Measurements from ENCODE around the gene MKS1.

Gene MKS1

DNA sequence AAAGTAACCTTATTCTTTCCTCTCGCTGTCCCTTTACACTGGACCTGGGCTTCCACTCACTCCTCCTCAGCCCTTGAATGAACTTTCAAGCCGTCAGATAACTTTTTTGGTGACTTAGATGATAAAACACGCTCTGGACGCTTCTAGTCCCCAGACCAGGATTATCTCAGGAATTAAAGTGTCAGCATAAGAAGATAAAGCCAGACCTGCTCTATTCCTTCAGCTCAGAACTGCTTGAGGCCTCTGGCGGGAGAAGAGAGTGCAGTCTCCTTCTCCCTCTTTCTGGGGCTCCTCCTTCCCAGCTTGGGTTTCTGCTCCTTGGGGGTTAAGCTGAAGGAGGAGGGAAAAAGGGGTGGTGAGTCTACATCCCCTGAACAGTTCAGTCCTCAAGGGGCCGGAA lies 25.9 kb upstream of the MKS1 start:
- DNase-seq: no peak

DNA sequence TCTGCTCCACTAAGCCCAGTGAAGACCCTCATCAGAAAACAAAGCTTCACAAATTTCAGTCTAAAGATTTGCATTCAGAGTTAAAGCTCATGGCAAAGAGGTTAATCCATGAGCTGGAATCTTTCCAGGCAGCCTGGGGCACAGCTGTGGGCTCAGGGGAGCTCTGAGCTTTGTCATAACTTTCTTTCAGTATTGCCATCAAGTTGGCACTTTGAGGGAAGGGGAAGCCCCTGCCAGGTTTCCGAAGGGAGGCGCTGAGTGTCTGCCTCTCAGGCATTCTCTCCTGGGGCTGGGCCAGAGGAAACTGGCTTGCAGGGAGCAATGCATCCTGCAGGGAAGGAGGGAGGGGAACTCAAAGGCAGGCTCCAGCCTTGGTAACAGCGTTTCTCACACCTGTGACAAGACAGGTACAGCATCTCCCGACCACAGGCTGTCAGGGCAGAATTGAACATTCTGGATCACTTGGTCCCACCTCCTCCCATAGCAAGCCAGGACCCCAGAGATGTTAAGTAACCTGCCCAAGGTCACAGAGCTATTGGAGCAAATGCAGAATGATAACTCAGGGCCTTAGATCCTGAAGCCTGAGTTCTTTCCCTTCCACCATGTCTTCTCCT lies 23.2 kb upstream of the MKS1 start:
- no peak for DNase-seq

DNA sequence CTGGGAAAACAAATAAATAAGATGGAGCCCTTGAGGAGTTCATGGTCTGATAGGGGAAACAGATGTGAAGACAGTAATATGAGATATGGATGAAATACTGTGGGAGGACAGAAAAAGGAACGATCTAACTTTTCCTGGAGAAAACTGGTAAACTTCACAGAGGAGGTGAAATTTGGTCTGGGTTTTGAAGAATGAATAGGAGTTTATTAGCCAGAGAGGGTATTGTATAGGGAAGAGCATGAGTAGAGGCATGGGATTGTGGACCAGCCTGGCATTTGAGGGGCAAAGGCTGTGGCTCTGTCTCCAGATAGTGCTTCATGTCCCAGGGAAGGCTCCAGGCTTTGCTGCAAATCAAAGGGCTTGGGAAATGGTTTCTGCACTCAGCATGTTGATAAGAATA lies 20.9 kb upstream of the MKS1 start:
- DNase-seq: no peak

DNA sequence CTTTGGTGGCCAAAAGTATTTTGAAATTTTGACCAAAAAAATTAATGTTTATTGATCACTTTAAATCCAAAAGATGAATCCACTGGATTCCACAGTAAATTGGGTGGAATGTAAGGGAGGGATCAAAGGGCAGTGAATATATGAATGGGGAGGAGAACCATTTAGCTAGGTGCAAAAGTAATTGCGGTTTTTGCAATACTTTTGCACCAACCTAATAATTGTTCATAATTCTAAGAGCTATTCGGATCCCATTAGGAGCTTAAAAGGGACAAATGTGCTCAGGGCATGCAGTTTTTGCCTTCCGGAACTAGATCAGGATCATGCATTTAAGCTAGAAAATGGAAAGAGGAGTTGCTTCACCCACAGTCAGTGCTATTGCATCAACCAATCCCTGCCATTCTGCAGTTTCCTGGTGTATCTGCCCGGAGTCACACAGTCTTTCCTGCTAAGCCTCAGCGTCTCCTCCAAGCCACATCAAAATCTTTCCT lies 19.1 kb upstream of the MKS1 start, which contains the start of gene LPO:
TSS of gene LPO (plus strand) at position 438 of the 488 bp plus-strand sequence. CDS start 4,396 bp downstream, outside the sequence.
- no peak for DNase-seq

DNA sequence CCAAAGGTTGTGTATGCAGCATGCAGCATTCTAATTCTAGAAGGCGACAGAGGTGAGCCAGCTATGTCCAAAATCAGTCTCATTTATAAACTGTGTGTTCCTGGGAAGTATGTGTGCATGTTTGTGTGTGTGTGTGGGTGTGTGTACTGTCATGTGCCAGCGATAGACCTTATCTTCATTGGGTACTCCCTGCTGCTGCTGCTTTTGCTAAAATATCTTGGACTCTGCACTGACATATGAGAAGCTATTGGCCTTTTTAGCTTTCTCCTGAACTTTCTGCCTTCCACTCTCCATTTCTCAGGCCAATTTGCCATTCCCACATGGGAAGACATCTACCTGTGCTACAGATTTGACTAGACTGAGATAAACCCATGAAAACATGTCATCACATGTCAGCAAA lies 17.3 kb upstream of the MKS1 start:
- no peak for DNase-seq

DNA sequence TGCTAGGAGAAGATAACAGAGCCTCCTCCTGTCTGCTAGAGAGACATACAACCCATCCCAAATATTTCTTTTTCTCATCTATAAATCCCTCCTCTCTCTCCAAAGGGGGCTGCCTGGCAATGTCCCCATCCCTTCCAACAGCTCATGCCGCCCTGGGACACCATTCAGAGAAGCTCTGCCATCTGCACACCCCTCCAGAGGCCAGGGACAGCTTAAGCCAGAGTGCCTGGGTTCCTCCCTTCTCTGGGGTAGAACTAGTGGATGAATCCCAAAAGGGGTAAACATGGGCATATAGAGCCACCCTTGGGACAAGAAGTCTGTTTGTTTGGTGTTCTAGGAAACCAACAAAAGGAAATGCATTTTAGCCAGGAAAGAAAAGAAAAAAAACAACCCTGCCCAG lies 16.8 kb upstream of the MKS1 start:
- no peak for DNase-seq

DNA sequence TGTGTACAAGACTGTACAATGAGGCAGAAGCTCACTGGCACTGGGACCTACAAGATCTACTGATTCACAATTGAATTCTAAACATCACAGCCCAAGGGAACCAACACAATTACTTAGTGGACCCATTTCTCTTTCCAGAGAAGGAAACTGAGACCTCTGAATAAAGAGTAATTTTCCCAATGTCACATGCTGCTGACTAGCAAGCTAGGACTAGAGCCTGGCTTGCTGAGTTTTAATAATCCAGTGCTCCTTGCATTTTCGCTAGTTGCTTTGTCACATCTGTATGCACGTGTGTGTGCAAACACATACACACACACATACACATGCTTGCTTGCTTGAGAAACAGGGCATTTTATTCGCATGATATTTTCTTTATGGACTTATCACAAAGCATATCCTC lies 15.5 kb upstream of the MKS1 start:
- no peak for DNase-seq

DNA sequence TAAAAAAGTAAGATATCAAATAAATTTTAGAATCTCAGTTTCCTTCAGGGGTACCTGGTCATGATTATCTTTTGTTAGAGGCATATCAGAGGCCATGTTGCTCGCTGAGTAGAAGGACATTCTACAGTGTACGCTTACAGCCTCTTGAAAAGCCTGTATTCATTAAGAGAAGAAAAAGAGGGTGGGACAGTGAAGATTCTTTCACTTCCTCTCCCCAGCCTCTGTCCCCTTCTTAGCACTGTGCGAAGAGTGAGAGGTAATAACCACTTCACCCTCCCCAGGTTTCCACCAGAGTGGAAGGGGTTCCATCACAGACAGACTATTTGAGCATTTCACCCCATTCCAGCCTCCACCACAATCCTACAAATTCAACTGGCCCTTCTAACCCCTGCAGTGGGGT lies 14.5 kb upstream of the MKS1 start:
- no peak for DNase-seq

DNA sequence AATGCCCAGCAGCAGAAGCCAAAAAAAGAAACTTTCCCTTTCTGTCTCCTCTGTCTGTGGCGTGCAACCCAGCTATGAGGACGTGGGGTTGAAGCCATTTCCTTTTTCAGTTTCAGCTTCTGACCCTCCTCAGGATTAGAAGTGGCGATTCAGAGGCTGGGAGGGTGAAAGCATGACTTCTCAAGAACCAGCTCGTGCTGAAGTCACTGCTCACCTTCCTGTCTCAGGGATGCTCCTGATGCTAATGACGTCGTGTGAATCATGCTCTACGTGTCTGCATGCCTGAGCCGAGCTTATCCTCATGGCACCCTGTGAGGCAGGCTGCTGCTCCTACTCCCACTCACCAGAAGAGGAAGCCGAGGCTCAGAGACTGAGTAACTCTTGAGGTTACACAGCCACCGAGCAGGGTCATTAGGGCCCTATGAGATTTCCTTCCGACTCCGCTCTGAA lies 13.7 kb upstream of the MKS1 start:
- DNase-seq: no peak

DNA sequence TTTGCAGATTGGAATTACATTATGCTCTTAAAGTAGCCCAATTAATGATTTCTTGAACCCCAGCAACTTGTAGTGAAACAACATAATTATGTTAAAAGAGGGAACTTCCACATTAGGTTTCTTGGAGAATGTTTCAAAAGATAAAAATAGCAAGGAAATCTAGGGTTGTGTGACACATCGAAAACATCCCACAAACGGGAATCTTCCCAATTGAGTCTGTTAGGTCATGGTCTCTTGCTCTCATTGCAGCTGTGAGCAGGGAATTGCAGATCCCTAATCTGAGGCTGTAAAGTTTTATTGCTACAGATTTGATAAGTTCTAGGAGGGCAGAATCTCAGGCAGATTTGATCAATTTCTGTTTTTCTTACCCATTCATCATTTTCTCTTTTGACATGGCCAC lies 12.6 kb upstream of the MKS1 start:
- DNase-seq: no peak

DNA sequence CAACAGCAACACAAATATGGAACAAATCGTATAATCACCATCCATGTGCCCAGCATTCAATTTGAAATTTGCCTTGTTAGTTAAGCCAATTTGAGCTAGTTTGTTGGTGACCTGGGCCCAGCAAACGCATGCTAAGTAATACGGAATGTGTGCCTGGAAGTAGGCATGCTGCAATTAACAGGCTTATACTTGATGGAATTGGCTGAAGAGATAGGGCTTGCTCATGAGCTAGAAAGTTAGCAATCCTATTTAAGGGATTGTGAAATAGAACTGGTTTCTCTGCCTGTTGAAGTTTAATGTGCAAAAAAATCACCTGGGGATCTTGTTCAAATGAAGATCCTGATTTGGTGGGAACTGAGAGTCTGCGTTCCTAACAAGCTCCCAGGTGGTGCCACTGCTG lies 10.8 kb upstream of the MKS1 start:
- DNase-seq: no peak

DNA sequence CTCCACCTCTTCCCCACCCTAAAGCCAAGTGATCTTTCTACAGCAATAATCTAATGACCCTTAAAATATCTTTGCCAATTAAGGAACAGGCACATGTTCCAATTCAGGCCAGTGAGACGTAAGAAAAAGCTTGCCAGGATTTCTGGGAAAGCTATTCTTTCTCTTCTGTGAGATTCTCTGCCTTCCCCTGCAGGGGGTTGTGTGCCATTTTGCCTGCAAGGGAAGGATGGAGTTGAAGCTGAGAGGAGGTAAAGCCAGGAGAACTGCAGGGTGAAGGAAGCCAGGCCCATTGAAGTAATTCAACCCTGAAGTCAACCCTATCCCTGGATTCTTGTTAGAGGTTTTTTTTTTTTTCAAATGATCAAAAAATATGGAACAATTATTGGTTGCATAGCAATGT lies 10.3 kb upstream of the MKS1 start:
- no peak for DNase-seq

DNA sequence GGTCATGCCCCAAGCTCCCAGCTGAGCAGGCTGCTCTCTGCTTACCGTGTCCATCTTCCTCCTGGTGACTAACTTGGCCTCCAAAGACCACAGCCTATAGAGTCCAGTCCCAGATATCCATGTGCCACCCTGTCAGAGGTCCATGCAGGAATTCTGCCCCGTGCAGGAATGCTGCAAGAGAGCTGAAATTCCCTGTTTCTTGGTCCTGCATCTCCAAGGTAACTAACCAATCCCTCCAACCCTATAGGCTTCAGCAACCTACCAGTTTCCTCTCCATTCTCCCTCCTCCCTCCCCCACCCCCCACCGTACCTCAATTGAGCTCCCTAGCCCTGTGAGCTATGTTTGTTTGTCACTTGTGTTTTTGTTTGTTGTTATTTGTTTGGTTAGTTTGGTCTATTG lies 9.6 kb upstream of the MKS1 start:
- no peak for DNase-seq

DNA sequence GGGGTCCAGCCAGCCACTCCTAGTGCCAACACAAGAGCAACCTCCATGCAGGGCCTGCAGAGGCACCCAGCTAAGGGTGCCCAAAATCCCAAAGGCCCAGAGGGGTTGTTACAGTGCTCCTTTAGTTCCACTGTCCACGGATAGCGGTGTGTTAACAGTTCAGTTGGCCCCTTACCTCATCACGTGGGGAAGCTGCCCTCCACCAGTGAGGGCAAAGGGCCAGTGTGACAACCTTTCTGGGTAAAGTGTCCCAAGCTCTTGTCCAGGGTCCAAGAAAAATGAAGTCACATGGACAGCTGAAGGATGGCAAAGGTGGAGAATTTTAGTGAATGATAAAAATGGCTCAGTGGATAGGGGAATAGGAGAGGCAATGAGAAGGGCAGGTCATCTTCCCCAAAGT lies 8.7 kb upstream of the MKS1 start:
- no peak for DNase-seq

DNA sequence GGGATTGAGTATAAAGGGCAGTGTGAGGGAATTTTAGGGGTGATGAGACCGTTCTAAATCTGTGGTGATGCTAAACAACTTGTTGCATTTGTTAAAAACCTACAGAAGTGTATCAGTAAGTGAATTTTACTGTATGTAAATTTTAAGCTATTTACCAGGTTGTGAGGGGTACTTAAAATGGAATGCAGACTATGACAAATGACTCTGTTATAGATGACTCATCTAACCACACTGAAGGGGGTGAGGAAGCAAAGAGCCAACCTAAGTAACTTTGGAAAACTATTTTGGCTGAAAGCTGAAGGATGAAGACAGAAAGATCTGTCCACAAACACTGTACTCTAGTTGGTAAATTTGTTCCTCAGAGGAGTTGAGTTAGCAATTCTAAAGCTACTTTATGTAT lies 5.3 kb upstream of the MKS1 start:
- DNase-seq: no peak

DNA sequence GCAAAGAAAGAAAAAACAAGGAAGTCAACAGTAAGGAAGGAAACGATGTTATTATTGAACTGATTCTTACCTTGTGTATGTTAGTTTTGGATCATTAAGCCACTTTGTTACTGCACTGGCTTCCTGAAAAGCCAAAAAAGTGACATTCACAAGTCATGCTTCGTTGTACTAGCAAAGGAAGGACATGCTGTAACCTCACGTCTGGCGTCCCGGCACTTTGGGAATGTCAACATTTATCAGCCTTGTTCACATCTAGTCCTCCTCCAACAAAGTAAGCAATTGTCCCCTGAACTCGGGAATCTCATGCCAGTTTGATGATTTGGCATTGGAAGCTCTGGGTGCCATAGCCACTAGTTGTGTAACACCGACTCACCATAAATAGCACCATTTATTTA lies 731 bp upstream of the MKS1 start:
- no peak for DNase-seq

DNA sequence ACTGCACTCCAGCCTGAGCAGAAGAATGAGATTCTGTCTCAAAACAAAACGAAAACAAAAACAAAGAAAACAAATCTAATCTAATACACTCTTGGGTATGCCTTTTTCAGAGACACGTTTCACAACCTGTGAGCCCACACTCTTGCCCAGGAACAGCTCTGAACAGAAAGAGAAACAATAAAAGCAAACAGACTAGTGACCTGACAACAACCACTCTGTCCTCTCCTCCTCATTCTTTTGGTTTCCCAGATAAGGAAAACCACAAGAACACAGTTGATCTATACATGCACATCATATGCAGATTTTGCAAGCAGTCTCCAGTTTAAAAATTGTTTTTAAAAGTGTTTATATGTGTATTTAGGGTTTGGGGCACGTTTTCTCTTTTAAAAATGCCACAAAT lies 1.3 kb downstream of the MKS1 start:
- no peak for DNase-seq

DNA sequence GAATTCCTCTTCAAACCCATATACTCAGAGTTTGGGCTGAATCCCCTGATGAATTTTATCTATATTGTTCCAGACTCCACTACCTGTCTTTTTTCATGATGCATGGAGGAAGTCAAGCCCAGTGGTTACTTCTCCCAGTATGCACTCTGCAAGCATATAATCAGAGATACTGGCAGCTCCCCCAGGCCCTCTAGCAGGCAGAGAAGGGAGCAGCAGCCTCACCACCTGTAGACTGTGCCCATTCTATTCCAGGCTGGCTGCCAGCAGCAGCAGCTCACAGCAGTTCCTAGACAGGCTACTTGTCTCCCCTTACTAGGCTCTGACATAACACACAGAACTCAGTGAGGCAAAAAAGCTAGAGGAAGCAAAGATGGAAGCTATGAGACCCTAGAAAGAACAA lies 3.4 kb downstream of the MKS1 start:
- DNase-seq: no peak

DNA sequence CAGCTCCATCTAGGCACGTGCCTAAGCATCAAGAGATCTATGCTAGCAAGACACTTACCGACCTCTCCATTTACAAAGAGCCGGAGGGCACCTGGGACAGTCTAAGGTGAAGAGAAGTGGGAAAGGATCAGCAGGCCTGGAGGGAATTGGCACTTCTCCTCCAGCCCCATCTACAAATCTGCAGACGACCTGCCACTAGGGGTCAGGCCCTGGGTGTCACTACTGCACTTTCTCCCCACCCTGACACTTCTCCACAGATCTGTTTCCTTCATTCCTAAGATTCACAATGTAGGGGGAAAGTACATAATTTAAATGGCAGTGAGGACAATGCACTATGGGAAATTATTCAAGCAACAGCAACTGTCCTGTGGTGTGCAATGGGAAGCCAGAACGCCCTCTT lies 8.1 kb downstream of the MKS1 start:
- DNase-seq: no peak

DNA sequence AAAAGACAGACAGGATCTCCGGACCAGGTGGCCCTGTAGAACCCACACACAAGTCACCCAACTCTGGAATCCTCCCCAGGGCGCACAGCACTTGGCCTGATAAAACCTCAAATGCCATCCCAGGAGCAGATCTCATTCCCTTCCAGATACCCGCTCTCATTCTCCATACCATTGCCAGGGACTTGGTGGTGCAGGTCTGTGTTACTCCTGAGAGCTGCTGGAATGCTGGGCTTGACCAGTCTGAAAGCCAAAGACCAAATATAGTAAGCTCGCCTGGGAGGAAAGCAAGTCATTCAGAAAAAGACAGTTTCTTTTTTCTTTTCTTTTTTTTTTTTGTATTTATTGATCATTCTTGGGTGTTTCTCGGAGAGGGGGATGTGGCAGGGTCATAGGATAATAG lies 10.7 kb downstream of the MKS1 start:
- DNase-seq: no peak

DNA sequence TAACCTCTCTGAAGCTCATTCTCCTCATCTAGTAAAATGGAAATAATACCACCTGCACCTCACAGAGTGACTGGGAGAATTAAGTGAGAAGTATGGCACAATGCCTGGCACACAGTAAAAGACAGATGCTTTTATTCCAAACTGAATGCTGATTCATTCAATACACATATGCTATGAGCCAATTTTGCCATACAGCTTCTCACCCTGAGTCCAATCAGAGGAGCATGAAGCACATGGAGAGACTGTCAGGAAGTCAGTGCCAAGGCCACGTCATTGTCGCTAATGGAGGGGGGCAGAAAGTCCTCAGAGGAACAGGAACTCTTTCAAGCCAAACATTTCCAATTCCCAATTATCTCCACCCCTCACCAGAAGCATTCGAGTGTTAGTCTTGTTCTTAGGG lies 11.6 kb downstream of the MKS1 start:
- DNase-seq: no peak

DNA sequence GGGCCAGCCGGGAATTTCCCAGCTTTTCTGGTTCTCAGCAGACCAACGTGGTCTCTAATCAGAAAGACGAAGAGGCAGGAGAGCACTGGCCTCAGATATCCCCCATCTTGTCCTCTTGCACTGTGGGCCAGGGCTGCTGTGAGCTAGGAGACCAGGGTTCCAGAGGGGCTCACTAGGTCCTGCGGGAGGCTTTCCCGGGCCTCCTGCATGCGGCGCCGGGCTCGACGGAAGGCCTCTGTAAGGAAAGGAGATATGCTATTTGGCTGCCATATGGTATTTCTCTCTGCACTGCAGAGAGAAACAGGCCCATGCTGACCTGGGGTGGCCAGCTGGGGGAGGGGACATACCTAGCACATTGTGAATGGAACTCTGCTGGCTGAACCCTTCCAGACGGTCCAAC lies 13.1 kb downstream of the MKS1 start:
- DNase-seq: no peak

DNA sequence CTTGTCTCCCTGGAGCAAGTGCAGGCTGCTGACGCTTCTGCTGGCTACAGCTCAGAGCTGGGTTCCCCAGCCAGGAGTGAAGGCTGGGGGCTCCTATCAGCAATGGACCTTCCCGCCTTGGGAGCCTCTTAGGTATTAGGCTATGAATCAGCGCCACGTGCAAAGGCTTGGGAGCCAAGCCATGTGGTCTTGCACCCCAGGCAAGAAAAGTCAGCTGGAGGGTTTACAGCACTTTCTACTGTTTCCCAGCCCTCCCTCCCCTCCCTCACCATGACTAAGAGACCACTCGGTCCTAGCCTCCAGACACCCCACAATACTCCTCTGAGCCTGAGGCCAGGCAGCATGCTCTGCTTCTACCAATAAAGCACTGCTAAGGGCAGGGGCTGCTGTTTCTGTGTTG lies 14.3 kb downstream of the MKS1 start:
- no peak for DNase-seq

DNA sequence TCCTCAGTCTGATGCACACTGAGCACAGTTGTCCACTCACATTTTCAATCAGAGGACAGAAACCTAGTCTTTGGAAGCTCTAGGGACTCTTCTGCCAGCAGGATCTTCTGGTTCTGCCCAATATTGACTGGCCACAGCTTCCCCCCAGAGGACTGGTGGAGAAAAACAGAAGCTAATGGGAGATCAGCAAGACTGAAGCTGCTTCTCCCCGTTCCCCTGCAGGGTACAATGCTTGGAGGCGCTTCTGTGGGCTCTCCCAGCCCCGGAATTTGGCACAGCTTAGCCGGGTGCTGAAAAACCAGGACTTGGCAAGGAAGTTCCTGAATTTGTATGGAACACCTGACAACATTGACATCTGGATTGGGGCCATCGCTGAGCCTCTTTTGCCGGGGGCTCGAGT lies 16.2 kb downstream of the MKS1 start:
- DNase-seq: no peak

DNA sequence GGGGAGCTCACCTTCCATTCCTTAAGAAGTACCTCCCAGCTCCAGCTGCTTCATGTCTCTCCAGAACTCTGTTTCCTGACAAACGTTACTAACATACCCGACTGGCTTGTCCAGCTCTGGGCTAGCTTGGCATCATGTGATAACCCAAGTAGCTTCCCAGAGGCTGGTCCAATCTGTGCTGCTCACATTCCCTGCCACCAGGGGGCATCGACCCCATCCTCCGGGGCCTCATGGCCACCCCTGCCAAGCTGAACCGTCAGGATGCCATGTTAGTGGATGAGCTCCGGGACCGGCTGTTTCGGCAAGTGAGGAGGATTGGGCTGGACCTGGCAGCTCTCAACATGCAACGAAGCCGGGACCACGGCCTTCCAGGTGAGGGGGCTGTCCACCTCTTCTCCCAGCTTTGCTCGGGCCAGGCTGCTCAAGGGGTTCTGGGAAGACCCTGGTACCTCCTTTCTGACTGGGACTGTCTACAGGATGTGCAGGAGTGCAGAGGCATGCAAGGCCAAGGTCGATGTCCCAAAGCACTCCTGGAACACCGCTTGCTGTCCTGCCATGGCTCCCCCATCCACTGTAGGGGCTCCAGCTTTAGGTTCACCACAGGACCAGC lies 18.9 kb downstream of the MKS1 start:
- peak; percentile 20 for DNase-seq

Measured in NCI-H2029 (cell line).